ENCODE measurements around the gene KIAA0319L. TPM values are rescaled to one million over a fixed set of nuclear protein-coding genes. Genes with fewer than 3 reads are reported as not detected.

KIAA0319L gene
- total RNA-seq, 1 experiment from 2014 or later: 48.9 TPM

DNA sequence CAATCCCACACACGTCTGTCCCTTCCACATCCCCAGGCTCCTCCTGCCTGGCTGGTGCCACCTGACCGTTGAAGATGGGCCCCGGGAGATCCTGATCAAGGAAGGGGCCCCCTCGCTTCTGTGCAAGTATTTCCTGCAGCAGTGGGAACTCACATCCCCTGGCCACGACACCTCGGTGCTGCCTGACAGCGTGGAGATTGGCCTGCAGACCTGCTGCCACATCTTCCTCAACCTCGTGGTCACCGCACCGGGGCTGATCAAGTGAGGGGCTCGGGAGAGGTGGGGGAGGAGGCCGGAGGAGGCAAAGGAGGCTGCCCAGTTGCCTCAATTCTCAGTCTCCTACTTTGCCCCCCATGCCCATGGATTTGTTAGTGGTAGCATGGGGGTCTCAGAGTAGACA, 6.0 kb upstream of the KIAA0319L start:
- no peak for DNase-seq (ENCODE audit: low read depth)

DNA sequence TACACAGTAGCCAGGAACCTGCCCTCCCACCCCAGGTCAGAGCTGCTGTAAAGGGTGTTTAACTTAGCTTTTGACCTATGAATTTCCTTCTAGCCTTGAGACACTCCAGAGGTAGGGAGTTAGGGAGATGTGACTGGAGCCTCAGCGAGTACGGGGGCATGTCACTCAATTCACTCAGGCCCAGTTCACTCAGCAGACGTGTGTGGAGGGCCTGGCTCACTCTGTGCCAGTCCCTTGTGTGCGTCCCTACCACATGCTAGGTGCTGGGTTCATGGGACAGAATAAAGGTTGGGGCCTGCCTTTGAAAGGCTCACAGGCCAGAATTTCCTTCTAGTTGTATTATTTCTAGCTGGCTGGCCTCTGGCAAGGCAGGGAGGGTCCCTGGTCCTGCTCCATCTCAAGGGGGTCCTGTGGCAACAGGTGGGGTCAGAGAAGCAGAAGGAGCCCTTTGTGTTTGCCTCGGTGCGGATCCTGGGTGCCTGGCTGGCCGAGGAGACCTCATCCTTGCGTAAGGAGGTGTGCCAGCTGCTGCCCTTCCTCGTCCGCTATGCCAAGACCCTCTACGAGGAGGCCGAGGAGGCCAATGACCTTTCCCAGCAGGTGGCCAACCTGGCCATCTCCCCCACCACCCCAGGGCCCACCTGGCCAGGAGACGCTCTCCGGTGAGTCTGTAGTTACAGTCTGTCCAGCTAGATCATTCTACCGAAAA, 4.9 kb upstream of the KIAA0319L start:
- DNase-seq (ENCODE audit: low read depth): no peak

DNA sequence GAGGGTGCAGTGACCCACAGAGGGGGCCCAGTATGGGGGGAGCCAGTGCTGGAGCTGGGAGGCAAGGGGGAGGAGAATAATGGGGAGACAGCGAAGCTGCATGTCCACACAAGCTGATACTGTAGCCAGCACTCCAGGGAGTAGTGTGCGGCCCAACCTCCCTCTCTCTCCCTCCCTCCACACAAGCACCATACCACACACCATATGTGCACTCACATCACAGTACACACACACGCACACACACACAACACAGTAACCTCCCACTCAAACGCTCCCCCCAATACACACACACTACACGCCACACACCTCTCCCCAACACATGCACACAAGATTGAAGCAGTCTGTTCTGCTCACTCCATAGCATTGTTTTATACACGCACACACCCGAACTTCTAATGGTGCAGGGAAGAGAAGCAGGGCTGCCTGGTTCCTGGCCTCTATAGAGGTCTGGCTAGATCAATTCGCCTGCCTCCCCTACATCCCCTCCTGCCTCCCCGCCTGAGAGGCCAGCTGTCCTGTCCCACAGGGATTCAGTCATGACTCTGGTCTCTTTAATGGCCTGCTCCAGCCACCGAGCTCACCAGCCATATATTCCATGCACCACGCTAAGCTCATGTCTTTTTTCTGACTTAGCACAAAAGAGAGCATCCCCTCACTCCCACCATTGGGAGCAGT, 4.2 kb upstream of the KIAA0319L start:
- no peak for DNase-seq (ENCODE audit: low read depth)

DNA sequence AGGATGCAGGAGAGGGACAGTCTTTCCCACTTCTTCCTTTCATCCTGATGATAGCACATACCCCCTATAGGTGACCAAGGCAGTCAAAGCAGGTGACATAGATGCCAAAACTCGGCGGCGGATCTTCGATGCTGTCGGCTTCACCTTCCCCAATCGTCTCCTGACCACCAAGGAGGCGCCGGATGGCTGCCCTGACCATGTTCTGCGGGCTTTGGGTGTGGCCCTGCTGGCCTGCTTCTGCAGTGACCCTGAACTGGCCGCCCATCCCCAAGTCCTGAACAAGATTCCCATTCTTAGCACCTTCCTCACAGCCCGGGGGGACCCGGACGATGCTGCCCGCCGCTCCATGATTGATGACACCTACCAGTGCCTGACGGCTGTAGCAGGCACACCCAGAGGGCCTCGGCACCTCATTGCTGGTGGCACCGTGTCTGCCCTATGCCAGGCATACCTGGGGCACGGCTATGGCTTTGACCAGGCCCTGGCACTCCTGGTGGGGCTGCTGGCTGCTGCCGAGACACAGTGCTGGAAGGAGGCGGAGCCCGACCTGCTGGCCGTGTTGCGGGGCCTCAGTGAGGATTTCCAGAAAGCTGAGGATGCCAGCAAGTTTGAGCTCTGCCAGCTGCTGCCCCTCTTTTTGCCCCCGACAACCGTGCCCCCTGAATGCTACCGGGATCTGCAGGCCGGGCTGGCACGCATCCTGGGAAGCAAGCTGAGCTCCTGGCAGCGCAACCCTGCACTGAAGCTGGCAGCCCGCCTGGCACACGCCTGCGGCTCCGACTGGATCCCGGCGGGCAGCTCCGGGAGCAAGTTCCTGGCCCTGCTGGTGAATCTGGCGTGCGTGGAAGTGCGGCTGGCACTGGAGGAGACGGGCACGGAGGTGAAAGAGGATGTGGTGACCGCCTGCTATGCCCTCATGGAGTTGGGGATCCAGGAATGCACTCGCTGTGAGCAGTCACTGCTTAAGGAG, 3.3 kb upstream of the KIAA0319L start:
- no peak for DNase-seq (ENCODE audit: low read depth)

DNA sequence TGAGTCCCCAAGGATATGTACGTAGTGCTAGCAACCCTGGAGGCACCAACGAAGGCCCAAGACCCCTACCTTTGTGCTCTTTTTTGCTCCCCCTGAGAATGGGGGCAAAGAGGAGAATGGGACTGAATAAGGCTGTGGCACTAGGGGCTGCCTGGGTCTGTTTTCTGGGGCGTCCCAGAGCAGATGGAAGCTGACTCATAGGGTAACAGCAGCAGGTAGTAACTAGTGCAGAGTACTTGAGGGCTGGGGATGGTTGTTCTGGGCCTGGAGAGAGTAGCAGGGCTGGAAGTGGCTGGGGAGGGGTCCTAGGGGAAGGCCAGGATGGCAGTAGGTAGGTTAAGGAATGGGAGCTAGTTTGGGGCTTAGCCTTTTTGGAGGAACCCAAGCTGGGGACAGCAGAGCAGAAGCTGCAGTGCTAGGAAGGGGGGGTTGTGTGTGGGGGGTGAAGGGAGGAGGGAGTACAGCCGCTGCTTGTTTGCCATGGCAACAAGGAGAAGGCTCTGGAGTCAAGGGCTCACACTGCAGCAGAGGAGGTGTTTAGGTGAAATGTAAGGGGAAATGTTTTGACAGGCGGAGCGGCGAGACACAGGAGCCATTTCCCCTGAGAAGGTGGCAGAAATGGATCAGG, 2.2 kb upstream of the KIAA0319L start:
- DNase-seq (ENCODE audit: low read depth): no peak

DNA sequence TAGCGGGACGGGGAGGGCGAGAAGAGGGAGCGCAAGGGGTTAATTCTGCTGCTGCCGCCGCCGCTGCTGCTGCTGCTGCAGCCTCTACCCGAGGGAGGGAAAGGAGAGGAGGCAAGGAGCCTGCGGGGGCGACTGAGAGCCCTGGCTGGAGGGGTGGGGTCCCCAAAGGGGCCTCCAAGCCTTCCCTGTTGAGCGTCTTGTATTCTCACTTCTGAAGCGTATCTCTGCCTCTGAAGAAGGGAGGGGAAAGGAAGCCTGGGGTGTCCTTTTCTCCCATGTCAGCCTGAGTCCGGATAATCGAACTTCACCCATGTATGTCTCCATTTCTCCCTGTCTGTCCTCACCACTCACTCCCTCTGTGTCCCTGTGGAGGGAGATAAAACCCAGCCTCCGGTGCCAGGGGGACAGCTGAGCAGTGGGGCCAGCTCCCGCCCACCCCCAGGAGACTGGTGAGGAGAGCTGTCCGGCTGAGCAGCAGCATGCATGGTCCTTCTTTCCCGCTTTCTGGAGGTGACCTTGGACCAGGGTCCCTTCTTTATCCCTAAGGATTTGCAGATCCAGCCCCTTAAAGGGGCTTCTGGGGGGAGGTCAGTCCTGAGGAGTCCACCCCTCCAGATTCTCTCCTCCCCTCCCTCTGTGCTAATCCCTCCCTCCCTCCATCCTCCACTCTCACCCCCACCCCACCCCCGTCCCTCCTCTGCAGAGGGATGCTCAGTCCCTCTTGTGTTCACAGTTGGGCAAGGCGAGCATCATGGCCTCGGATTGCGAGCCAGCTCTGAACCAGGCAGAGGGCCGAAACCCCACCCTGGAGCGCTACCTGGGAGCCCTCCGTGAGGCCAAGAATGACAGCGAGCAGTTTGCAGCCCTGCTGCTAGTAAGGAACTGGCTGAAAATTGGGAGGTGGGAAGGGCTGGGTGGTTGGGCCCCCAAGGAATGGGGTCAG, 1.4 kb upstream of the KIAA0319L start:
- no peak for DNase-seq (ENCODE audit: low read depth)

DNA sequence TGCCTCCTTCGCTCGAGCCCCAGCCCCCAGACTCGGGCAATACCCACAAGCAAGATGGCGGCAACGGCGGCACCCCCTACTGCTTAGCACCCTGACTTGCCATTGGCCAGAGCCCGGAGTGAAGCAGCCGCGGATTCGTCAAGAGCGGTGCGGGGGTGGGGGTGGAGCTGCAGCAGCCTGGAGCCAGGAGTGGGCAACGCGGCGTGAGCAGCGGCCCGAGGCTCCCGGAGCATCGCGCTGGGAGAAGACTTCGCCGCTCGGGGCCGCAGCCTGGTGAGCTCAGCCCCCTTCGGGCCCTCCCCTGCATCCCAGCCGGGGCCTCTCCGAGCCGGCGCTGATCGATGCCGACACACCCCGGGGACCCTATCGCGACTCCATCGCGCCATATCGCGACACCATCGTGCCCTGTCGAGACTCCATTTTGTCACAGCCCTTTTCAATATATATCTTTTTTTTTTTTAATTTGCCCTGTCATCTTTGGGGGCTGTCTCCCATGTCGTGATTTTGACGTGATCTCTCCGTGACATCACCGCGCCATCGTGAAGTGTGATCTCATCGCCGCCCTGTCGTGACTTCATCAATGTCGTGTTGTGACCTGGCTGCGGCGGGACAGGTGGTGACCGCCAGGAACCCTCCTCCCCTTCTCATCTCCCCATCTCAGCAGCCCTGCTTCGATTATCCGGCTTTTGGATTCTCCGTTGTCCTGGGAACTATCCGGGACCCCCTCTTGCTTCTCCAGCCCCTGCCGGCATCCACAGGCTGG, 589 bp upstream of the KIAA0319L start, which contains the start of gene NCDN:
TSS of gene NCDN (plus strand) at position 189 of the 763 bp plus-strand sequence. CDS start at position 581, 392 bp downstream.
- DNase-seq (ENCODE audit: low read depth): peak; percentile 96

DNA sequence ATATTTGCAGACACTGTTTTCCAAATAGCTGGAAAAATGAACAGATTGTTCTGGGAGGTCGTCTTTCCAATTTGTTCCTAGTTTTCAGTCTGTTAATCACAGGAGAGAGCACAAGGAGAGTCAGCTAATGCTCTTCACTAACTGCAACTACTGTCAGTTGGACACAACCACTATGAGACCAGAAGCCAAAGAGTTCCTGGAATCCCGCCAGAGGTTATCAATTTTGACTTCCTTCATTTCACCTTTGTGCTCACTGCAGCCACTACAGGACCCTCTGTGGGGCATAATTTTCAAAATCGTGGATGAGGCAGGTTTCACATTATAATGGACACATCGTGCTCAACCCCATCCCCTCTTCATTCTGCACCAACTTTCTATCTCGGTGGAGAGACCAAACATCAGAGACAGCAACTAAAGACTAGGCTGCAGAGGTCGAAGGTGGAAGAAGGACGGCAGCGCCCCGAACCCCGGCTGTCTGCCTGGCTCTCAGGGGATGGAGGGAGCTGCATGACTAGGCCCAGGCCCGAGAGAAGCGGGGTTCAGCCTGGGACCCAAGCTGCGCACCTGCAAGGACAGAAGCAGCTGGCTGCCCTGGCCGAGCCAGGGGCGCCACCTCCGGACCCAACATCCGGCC, 602 bp downstream of the KIAA0319L start:
- no peak for DNase-seq (ENCODE audit: low read depth)

DNA sequence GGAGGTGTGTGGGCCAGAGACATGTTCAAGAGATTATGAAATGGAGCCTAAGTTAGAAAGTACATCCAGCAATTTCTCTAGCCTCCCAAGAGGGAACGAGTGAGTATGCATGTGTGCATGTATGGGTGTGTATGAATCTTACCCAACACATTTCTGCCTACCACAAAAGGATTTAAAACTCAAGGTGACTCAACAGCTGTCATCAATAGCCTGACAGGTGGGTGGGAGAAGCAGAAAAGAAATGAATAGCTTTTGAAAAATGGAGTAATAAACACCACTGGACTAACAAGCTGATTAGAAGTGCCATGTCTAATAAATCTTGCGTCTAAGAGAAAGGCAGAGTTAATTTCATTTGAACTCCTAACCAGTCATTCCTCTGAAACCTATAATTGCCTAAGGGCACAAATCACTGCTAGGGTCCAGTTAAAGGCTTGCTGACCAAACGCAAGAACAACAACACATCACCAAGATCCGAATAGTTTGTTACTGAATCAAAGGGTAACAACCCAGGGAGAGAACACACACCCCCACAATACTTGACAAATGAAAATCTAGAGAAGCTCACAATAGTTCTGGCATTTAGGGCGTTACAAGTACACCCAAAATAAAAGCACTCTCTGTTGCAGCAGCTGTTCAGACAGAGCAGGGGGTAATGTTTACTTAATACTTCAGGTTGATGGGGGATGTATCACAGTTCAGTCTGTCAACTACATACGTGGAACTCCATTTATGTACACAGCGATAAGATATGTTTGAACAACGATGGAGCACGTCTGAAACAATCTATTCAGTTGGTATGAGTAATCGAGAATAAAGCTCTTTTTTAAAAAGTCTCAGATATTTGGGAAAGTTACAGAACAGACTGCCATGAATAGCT, 1.4 kb downstream of the KIAA0319L start:
- peak; percentile 94 for DNase-seq (ENCODE audit: low read depth)

DNA sequence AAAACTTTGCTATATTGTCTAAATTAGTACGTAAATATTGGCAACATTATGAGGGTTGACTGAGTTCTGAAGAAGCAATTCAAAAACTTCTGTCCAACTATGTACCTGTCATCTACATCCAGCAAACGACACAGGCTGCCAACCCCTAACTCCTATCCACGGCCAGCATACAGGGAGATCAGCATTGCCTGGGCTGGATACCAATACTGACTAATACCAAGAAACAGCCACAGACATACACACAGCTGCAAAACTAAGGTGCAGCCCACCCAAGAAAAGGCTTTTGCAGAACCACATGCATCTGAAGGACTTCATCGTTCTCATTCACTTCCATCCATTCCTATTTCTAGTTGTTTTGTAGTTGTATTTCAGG, 2.0 kb downstream of the KIAA0319L start:
- no peak for DNase-seq (ENCODE audit: low read depth)

DNA sequence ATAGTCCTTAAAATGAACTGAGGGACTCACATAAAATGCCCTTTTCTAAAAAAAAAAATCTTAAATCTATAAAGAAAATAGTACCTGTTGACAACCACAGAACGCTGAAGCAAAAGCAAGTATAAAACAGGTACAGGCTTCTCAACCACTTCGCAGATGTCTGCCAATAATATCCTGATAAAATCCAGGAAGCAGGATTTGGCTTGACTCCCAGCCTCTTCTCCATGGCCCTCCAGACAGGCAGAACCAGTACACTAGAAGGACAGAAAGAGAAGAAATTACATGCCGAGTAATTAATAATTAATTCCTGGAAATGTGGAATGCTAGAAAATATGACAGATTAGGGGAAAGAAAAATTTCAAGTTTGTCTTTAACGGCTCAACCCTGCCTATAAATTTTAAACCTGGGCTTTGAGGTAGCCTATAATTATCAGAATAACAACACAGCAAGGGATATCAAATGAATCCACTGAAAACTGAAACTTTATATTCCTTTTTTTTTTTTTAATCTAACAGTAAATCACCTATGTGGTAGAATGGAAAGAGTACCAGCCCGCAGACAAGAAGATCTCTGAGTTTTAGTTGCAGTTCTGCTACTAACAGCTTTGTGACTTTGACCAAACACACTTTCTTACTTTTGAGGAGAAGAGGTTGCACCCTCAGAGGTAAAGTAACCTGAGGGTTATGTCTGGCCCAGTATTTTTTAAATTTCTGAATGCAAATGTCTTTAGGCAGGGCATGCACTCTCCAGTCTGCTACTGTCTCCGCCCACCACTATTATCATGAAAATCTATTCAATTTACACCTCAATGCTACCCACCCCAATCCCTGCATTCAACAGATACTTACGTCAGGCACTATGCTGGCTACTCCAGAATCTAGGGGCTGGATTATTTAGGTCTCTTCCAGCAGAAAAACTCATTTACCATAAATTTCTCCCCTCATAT, 2.7 kb downstream of the KIAA0319L start:
- no peak for DNase-seq (ENCODE audit: low read depth)

DNA sequence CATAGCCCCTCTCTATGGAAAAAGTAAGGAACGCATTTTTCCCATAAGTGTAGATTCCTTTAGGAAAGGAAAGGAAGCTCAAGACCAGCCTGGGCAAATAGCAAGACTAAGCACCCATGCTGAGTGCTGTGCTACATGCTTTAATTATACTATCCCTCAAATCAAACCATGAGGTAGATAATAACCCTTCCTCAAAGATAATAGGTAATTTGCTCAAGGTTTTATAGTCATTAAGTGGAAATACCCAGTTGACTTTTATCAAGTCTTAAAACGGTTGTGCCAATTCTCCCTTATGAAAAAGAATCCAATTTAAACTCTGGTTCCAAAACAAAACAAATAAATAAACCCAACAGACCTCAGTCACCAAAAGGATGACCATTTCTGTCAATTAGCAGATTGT, 3.4 kb downstream of the KIAA0319L start:
- no peak for DNase-seq (ENCODE audit: low read depth)

DNA sequence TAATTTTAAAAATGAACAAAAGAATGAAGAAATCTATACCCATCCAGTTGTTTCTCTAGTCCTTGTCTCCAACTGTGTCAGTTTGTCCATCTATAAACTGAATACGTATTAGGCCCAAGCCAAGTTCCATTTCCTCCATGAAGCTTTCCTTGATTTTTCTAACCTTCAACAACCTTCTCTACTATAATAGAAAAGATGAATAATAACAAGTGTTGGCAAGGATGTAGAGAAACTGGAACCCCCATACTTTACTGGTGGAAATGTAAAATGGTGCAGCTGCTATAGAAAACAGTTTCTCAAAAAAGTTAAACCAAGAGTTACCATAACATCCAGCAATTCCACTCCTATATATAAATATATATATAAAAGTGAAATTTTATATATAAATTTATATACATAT, 10.6 kb downstream of the KIAA0319L start:
- DNase-seq (ENCODE audit: low read depth): no peak

DNA sequence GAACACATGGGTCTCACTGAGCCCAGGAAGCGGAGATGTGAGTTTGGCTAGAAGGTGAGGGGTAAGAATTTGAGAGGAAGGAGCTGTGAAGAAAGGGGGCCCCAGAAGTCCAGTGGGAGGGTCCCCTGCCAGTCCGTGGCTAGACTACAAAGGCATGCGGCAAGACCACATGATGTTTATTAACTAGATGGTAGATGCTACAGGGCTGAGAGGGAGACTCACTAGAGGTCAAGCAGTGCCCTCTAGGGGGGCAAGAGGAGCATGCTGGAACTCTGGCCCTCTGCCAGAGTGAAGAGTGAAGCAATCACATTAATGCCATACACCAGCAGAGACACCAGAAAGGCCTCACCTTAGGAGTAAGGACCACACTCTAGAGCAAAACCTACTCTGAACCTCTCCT, 12.2 kb downstream of the KIAA0319L start:
- DNase-seq (ENCODE audit: low read depth): peak; percentile 72

DNA sequence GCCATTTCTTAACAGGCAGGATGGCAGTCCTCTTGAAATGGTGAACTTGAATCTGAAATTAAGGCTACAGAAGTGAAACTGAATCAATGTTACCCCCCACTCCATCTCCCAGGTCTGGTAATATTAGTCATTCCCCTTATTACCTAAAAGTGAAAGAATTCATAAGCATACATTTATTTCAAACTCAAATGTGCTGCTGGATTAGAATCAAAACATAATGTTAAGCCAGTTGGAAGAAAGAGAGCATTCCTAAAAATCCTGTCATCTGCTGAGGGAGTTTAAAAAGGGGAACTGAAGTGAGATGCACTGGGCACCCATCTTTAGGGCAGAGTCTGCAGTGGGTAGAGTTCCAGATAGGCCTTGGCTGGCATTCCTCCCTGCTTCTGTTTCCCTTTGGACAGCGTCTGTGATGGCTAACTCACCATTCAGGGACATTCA, 17.4 kb downstream of the KIAA0319L start:
- DNase-seq (ENCODE audit: low read depth): peak; percentile 34

DNA sequence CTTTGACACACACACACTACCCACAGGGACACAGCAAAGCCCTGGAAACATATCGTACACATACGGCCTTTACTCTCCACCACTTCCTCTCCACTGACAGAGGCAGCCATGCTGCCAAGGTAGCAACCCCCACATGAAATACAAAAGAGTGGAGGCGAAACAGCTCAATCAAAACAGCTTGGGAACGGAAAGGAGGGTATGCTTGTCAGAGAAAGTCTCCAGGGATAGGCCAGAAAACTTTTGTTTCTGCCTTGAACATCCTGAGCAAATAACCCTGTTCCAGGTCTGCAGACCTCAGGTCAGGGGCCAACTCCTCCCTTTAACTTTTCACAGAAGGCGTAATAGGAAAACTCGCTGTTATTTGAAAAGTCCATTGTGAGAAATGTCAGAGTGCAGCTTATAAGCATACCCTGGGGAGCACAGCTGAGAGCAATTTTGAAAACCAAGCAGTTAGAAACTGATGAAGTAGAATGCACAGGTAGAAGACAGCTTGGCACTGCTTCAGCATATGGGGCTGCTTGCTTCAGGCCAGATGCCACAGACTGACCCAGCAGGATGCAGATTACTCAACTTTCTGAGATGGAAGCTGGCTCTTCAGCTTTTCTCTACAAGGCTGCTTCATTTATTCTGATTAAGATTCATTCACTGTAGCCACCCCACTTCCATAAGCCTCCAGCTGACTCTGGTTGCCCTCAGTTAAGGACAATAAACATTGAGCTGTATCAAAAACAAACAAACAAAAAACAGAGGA, 18.0 kb downstream of the KIAA0319L start:
- peak; percentile 59 for DNase-seq (ENCODE audit: low read depth)
